ENCODE measurements around the gene GDF15. TPM values are rescaled to one million over a fixed set of nuclear protein-coding genes. Genes with fewer than 3 reads are reported as not detected.

The GDF15 gene
- total and polyA plus RNA-seq, 2 donors (not counting 3 experiments of a cell fraction or from before 2014, with no cell fraction given): 165 to 206 TPM

DNA sequence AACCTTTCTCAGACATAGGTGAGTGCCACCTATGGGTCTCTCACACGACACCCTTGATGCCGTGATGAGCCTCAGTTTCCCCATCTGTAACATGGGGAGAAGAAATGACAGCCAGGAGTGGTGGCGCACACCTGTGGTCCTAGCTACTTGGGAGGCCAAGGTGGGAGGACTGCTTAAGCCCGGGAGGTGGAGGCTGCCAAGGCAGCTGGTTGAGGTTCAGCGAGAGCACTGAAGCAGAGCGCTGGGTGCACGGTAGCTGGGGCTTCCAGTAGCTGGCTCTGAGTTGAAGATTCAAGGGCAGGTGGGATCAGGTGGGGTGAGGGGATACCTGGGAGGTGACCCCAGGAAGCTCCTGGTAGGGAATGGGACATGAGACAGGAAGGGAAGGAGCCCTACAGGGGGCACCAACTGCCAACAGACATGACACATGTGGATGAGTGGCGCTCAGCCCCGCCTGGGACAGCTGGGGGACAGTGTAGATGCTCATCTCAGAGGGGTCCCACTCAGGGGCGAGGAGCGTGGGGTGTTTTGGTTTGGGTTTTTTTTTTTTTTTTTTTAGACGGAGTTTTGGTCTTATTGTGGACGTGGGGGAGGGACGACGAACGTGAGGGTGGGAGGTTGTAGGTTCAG is 26.8 kb downstream of the GDF15 start:
- dilution Hi-C loops (cut with MboI; ENCODE audit: extremely low pct_ligation_motif_present, low sequenced_read_pairs): no loop called here
- no peak overlapping the region for H3K27ac ChIP-seq (ENCODE audit: insufficient read depth, low read depth, low read length)
- H3K9me3 ChIP-seq (replicated peaks; ENCODE audit: control insufficient read depth, insufficient read depth, low read length): no peaks in the 10 kb centered on the region
- H2AFZ ChIP-seq (ENCODE audit: low read depth, low read length): no peak overlapping the region
- no peak for DNase-seq (ENCODE audit: low read depth, low spot score)
- H3K27me3 ChIP-seq (ENCODE audit: control insufficient read depth in 2 of 2, insufficient read depth in 2 of 2, low read length in 2 of 2): no peaks in the 10 kb centered on the region
- H3K4me1 ChIP-seq (ENCODE audit: control insufficient read depth, extremely low read depth, insufficient read depth, low read length): peaks cover 28% of the 10 kb centered on the region
- H3K4me2 ChIP-seq (ENCODE audit: insufficient read depth, low read length): no peak overlapping the region
- BruUV-seq (replicated peaks): no TSS peak
- POLR2A ChIA-PET: interaction anchor here (0.6 to 2.4 kb wide), 4 partner anchors 25 to 132 kb away, joined by 3 to 9 read pairs (median 6); partner anchors contain the start of genes GDF15 and JUND
- no peaks in the 10 kb centered on the region for H3K79me2 ChIP-seq (ENCODE audit: control insufficient read depth, insufficient read depth, low read length)
- FAIRE-seq: no peak
- H3K9ac ChIP-seq (replicated peaks; ENCODE audit: extremely low read depth, insufficient read depth, low read length): no peak overlapping the region
- TF ChIP-seq, protein P1, sequence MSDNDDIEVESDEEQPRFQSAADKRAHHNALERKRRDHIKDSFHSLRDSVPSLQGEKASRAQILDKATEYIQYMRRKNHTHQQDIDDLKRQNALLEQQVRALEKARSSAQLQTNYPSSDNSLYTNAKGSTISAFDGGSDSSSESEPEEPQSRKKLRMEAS (IDR thresholded peaks at IDR 0.05; ENCODE audit: insufficient read depth, insufficient read length): no peak
- no peak for TF ChIP-seq FOS (IDR thresholded peaks at IDR 0.05; ENCODE audit: borderline replicate concordance, insufficient read depth, low read length)
- TF ChIP-seq, protein P2, sequence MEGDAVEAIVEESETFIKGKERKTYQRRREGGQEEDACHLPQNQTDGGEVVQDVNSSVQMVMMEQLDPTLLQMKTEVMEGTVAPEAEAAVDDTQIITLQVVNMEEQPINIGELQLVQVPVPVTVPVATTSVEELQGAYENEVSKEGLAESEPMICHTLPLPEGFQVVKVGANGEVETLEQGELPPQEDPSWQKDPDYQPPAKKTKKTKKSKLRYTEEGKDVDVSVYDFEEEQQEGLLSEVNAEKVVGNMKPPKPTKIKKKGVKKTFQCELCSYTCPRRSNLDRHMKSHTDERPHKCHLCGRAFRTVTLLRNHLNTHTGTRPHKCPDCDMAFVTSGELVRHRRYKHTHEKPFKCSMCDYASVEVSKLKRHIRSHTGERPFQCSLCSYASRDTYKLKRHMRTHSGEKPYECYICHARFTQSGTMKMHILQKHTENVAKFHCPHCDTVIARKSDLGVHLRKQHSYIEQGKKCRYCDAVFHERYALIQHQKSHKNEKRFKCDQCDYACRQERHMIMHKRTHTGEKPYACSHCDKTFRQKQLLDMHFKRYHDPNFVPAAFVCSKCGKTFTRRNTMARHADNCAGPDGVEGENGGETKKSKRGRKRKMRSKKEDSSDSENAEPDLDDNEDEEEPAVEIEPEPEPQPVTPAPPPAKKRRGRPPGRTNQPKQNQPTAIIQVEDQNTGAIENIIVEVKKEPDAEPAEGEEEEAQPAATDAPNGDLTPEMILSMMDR (IDR thresholded peaks at IDR 0.05; ENCODE audit: extremely low read depth in 1 of 2, insufficient read depth in 1 of 2, low read depth in 1 of 2, low read length in 2 of 2): no peak
- no peak for TF ChIP-seq POLR2A (IDR thresholded peaks at IDR 0.05; ENCODE audit: low read depth, low read length)
- TF ChIP-seq EZH2 (IDR thresholded peaks at IDR 0.05; ENCODE audit: borderline replicate concordance, low read depth, low read length, severe bottlenecking): no peak
- no peak for TF ChIP-seq GATA2 (IDR thresholded peaks at IDR 0.05; ENCODE audit: insufficient read depth, insufficient read length, low read depth, low read length)
- no peak for TF ChIP-seq POLR2AphosphoS5 (IDR thresholded peaks at IDR 0.05; ENCODE audit: insufficient read depth, low read depth, low read length)
- TF ChIP-seq MYC (IDR thresholded peaks at IDR 0.05; ENCODE audit: low read depth, low read length): no peak
- no peak for TF ChIP-seq JUN (IDR thresholded peaks at IDR 0.05; ENCODE audit: borderline replicate concordance, insufficient read depth, insufficient read length, low read depth)
- H4K20me1 ChIP-seq (replicated peaks; ENCODE audit: control insufficient read depth, extremely low read depth, insufficient read depth, low read length): no peaks in the 10 kb centered on the region
- no peaks in the 10 kb centered on the region for H3K9me1 ChIP-seq (replicated peaks; ENCODE audit: control insufficient read depth, extremely low read depth, insufficient read depth, low read length)
- H3K36me3 ChIP-seq (ENCODE audit: control insufficient read depth in 2 of 2, extremely low read depth in 1 of 2, insufficient read depth in 2 of 2, low read length in 2 of 2): no peaks in the 10 kb centered on the region
- CTCF ChIA-PET: interaction anchor here (0.7 to 11.1 kb wide), 13 partner anchors 11 to 221 kb away, joined by 3 to 160 read pairs (median 15); partner anchors contain the start of genes GDF15, JUND, LSM4 and PGPEP1
- no peak overlapping the region for H3K4me3 ChIP-seq (replicated peaks in 1 of 3; ENCODE audit: insufficient read depth in 1 of 3, low read depth in 1 of 3, low read length in 3 of 3)
- intact Hi-C loops (cut with micrococcal nuclease): no loop called here

All from endothelial cell of umbilical vein (primary cell).